ENCODE data around the gene TSPEAR. TPM values are rescaled to one million over a fixed set of nuclear protein-coding genes. Genes with fewer than 3 reads are reported as not detected.
"Not testable (repeated sequence)": the region's sequence is repeated elsewhere in the genome, so short reads cannot be mapped to it uniquely, and the experiment has no call there.

Gene TSPEAR
- total RNA-seq, 2 donors from 2014 or later: not detected

DNA sequence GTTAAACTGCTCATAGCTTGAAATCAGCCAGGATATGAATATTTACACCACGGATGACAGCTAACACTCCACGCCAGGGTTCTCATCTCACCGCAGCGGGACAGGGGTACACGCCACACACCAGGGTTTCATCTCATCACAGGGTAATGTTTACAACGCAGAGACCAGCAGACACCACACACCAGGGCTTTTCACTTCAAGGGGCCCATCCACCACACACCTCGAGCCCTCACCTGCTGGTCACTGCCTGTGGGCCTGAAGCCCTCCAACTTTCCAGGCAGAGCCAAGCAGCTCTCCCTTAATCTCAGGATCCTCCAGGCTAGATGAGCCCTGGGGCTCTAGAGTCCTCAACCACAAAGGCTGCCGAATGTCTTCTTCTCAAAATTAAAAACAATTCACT lies 15.7 kb downstream of the TSPEAR start:
- TF ChIP-seq, protein P1, sequence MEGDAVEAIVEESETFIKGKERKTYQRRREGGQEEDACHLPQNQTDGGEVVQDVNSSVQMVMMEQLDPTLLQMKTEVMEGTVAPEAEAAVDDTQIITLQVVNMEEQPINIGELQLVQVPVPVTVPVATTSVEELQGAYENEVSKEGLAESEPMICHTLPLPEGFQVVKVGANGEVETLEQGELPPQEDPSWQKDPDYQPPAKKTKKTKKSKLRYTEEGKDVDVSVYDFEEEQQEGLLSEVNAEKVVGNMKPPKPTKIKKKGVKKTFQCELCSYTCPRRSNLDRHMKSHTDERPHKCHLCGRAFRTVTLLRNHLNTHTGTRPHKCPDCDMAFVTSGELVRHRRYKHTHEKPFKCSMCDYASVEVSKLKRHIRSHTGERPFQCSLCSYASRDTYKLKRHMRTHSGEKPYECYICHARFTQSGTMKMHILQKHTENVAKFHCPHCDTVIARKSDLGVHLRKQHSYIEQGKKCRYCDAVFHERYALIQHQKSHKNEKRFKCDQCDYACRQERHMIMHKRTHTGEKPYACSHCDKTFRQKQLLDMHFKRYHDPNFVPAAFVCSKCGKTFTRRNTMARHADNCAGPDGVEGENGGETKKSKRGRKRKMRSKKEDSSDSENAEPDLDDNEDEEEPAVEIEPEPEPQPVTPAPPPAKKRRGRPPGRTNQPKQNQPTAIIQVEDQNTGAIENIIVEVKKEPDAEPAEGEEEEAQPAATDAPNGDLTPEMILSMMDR (IDR thresholded peaks at IDR 0.05): no peak
- H3K27ac ChIP-seq: no peak overlapping the region
- H3K27me3 ChIP-seq (replicated peaks; ENCODE audit: insufficient read depth): no peaks in the 10 kb centered on the region
- H3K4me1 ChIP-seq (ENCODE audit: control insufficient read depth in 1 of 2, low read depth in 2 of 2): no peaks in the 10 kb centered on the region
- ATAC-seq (ENCODE audit: insufficient number of reproducible peaks, low FRiP score, low read depth) (no peak), DNase-seq (ENCODE audit: low spot score) (no peak)
- no peaks in the 10 kb centered on the region for H3K36me3 ChIP-seq
- H3K4me3 ChIP-seq: no peak overlapping the region
- H3K9me3 ChIP-seq: peaks cover 15% of the 10 kb centered on the region

GRCh38 chr21:44695184-44695583 lies 16.2 kb downstream of the TSPEAR start:
- no peak overlapping the region for H3K4me3 ChIP-seq
- H3K4me1 ChIP-seq (ENCODE audit: control insufficient read depth in 1 of 2, low read depth in 2 of 2): no peaks in the 10 kb centered on the region
- no peak for ATAC-seq (ENCODE audit: insufficient number of reproducible peaks, low FRiP score, low read depth)
- no peak overlapping the region for H3K27ac ChIP-seq
- H3K36me3 ChIP-seq: no peaks in the 10 kb centered on the region
- peaks cover 15% of the 10 kb centered on the region for H3K9me3 ChIP-seq
- H3K27me3 ChIP-seq (replicated peaks; ENCODE audit: insufficient read depth): no peaks in the 10 kb centered on the region
- no peak for DNase-seq (ENCODE audit: low spot score)
- TF ChIP-seq, protein P1 (IDR thresholded peaks at IDR 0.05): no peak

DNA sequence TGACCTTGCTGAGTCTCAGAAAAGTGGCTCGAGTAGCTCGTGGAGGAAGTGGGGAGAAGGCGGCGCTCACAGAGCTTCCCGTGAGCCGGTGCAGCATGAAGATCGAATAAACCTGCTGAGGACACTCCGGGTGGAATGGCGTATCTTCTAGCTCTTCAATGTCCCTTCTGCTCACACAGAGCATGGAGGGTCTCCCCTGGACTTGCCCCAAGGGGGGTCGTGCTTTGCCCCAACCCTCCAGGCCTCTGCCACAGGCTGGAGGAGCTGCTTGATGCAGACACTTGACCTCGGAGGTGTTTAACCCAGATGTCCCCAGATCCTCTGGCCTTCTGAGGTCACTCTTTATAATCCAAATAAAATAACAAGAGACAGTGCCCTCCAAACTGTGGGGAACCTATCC lies 16.6 kb downstream of the TSPEAR start:
- no peak for ATAC-seq (ENCODE audit: insufficient number of reproducible peaks, low FRiP score, low read depth)

DNA sequence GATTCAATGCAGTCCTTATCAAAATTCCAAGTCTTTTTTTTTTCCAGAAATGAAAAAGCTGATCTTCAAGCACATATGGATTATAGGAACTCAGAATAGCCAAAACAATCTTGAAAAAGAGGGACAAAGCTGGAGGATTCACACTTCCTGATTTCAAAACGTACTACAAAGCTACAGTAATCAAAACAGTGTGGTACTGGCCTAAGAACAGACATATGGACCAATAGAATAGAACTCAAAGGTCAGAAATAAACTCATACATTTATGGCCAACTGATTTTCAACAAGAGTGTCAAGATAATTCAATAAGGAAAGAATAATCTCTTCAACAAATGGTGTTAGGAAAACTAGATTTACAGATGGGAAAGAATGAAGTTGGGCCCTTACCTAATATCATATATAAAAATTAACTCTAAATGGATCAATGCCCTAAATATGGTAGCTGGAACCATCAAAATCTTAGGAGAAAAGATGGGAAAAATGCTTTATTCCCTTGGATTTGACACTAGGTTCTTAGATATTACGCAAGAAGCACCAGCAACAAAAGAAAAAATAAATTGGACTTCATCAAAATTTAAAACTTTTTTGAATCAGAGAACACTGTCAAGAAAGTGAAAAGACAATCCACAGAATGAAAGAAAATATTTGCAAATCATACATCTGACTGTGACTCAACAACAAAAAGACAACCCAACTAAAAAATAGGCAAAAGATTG lies 18.4 kb downstream of the TSPEAR start:
- no peaks in the 10 kb centered on the region for H3K36me3 ChIP-seq
- peaks cover 15% of the 10 kb centered on the region for H3K9me3 ChIP-seq
- no peaks in the 10 kb centered on the region for H3K27me3 ChIP-seq (replicated peaks; ENCODE audit: insufficient read depth)
- H3K4me1 ChIP-seq (ENCODE audit: control insufficient read depth in 1 of 2, low read depth in 2 of 2): no peaks in the 10 kb centered on the region
- no peak overlapping the region for H3K27ac ChIP-seq
- ATAC-seq (ENCODE audit: insufficient number of reproducible peaks, low FRiP score, low read depth) (no peak), DNase-seq (ENCODE audit: low spot score) (no peak)
- TF ChIP-seq, protein P1 (IDR thresholded peaks at IDR 0.05): no peak
- no peak overlapping the region for H3K4me3 ChIP-seq

More for the DNA sequence above, 16.6 kb downstream of the TSPEAR start:
- Histone ChIP-seq H3K27me3 (replicated peaks; ENCODE audit: insufficient read depth) (no peaks in the 10 kb centered on the region), H3K9me3 (peaks cover 15% of the 10 kb centered on the region), H3K27ac (no peak overlapping the region), H3K36me3 (no peaks in the 10 kb centered on the region), H3K4me3 (no peak overlapping the region), H3K4me1 (ENCODE audit: control insufficient read depth in 1 of 2, low read depth in 2 of 2) (no peaks in the 10 kb centered on the region)
- TF ChIP-seq, protein P1 (IDR thresholded peaks at IDR 0.05): no peak
- no peak for DNase-seq (ENCODE audit: low spot score)

DNA sequence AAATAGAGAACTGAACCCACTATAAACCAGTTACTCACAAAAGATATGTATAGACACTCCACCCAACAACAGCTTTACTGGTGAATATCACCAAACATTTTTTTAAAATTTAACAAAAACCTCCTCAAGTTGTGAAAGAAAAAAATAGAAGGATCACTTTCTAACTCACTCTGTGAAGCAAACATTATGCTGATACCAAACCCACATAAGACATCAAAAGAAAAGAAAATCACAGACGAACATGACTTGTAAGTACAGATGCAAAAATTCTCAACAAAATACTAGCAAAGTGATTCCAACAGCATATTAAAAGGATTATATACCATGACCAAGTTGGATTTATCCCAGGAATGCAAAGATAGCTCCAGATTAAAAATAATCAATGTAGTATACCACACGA lies 19.7 kb downstream of the TSPEAR start:
- no peaks in the 10 kb centered on the region for H3K36me3 ChIP-seq
- no peak for DNase-seq (ENCODE audit: low spot score)
- TF ChIP-seq, protein P1 (IDR thresholded peaks at IDR 0.05): no peak
- H3K27me3 ChIP-seq (replicated peaks; ENCODE audit: insufficient read depth): no peaks in the 10 kb centered on the region
- peaks cover 15% of the 10 kb centered on the region for H3K9me3 ChIP-seq
- H3K27ac ChIP-seq: no peak overlapping the region
- H3K4me3 ChIP-seq: no peak overlapping the region
- no peak for ATAC-seq (ENCODE audit: insufficient number of reproducible peaks, low FRiP score, low read depth)
- H3K4me1 ChIP-seq (ENCODE audit: control insufficient read depth in 1 of 2, low read depth in 2 of 2): no peaks in the 10 kb centered on the region

- not testable (repeated sequence) for H3K4me3 ChIP-seq; ATAC-seq (ENCODE audit: insufficient number of reproducible peaks, low FRiP score, low read depth); H3K27ac ChIP-seq; DNase-seq (ENCODE audit: low spot score); H3K4me1 ChIP-seq (ENCODE audit: control insufficient read depth in 1 of 2, low read depth in 2 of 2); H3K27me3 ChIP-seq (replicated peaks; ENCODE audit: insufficient read depth); H3K36me3 ChIP-seq
- peaks cover 15% of the 10 kb centered on the region for H3K9me3 ChIP-seq
Measured at GRCh38 chr21:44689740-44690139, 21.6 kb downstream of the TSPEAR start.
